ENCODE results near the gene SMAD9.
A peak's percentile ranks its signal among the peaks of the same experiment; 100 is the strongest.
"Not testable (repeated sequence)": the region's sequence is repeated elsewhere in the genome, so short reads cannot be mapped to it uniquely, and the experiment has no call there.

Gene SMAD9

DNA sequence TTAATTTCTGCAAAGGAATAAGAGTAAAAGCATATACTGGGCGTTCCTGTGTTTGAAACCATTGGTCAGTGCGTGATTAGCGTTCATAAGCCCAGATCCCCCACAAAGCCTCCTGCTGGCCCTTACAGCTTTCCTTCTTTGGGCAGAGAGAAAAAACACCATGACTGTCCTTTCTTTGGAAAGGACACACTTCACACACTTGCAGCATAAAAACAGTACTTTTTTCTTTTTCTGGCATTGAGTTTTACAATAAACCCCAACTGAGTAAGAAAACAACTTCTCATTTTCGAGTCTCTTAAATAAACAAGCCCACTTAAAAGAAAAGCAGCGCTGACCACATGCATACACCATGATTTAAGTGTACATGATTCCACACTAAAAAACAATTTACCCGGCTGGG is 35.8 kb downstream of the SMAD9 start:
- TF ChIP-seq, protein P1, sequence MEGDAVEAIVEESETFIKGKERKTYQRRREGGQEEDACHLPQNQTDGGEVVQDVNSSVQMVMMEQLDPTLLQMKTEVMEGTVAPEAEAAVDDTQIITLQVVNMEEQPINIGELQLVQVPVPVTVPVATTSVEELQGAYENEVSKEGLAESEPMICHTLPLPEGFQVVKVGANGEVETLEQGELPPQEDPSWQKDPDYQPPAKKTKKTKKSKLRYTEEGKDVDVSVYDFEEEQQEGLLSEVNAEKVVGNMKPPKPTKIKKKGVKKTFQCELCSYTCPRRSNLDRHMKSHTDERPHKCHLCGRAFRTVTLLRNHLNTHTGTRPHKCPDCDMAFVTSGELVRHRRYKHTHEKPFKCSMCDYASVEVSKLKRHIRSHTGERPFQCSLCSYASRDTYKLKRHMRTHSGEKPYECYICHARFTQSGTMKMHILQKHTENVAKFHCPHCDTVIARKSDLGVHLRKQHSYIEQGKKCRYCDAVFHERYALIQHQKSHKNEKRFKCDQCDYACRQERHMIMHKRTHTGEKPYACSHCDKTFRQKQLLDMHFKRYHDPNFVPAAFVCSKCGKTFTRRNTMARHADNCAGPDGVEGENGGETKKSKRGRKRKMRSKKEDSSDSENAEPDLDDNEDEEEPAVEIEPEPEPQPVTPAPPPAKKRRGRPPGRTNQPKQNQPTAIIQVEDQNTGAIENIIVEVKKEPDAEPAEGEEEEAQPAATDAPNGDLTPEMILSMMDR (IDR thresholded peaks at IDR 0.05; ENCODE audit: low read depth, low read length, missing control alignments) = no peak
- H3K4me3 ChIP-seq (ENCODE audit: low read depth, low read length) = no peak overlapping the region
- peak; percentile 8 for DNase-seq (ENCODE audit: low read depth)
- in situ Hi-C loops (cut with HindIII; ENCODE audit: low sequenced_read_pairs) = no loop called here

DNA sequence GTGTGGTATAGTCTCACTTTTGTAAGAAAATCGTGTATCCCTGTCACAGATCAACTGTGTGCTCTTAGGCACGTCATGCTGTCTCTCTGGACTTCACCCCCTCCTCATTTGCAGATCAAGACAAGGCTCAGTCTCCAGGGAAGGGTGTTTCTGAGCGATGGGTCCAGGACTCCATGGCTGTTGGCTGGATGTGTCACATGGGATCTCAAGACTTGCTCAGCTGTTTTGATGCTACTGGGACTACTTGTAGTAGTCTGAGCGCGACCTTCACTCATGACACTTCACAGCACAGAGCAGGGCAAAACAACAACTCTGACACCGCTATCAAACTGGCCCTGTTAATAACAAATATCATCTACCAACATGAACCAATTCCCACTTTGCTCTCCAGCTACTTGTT is 36.2 kb downstream of the SMAD9 start:
- in situ Hi-C loops (cut with HindIII; ENCODE audit: low sequenced_read_pairs) = no loop called here
- no peak for DNase-seq (ENCODE audit: low read depth)
- TF ChIP-seq, protein P1 (IDR thresholded peaks at IDR 0.05; ENCODE audit: low read depth, low read length, missing control alignments) = no peak
- no peak overlapping the region for H3K4me3 ChIP-seq (ENCODE audit: low read depth, low read length)

DNA sequence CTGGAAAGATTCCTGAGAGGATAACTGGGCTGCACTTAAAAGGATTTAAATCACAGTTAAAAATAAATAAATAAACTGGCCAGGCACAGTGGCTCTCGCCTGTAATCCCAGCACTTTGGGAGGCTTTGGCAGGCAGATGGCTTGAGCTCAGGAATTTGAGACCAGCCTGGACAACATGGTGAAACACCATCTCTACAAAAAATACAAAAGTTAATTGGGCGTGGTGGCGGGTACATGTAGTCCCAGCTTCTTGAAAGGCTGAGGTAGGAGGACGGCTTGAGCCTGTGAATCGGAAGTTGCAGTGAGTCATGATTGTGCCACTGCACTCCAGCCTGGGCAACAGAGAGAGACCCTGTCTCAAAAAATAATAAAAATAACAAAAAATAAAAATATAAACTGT is 36.6 kb downstream of the SMAD9 start:
- in situ Hi-C loops (cut with HindIII; ENCODE audit: low sequenced_read_pairs); H3K4me3 ChIP-seq (ENCODE audit: low read depth, low read length); DNase-seq (ENCODE audit: low read depth): not testable (repeated sequence)

DNA sequence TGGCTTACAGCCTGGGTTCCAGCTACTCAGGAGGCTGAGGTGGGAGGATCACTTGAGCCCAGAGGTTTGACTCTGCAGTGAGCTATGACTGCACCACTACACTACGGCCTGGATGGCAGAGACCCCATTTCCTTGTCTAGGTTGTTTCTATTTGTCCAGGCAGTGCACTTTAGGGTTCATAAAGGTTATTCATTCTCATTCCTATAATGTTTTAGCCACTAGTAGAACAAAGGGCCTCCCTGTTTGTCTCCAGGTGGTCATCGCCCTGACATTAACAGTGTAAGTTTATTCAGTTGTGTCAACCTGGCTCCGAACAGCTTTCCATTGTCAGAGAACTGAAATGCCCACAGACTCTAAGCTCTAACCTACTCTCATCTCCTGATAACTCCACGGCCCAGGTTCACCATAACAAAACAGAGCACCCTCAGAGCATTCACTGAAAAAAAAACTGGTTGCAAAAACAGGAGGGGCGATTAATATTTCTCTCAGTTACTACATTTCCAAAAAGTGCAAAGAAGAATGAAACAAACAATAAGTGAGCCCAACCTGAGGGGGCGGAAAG is 37.1 kb downstream of the SMAD9 start:
- TF ChIP-seq, protein P1 (IDR thresholded peaks at IDR 0.05; ENCODE audit: low read depth, low read length, missing control alignments) = no peak
- in situ Hi-C loops (cut with HindIII; ENCODE audit: low sequenced_read_pairs) = no loop called here
- no peak for DNase-seq (ENCODE audit: low read depth)
- no peak overlapping the region for H3K4me3 ChIP-seq (ENCODE audit: low read depth, low read length)

DNA sequence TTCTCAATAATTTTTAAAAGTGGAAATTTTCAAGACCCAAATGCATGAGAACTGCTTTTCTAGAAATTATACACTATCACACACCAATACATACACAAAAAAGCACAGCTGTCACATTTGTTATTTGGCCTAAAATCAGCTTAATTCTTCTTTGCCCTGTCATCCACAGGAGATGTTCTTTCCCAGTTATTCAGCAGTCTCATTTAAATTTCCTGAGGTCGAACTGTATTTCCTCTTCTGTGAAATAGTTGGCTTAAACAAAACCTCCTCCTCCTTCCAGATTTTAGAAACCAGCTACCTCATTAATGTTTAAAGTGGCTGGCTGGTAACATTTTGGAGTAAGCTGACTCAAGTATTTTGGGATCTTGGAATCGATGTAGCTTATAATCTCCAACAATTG is 39.1 kb downstream of the SMAD9 start:
- H3K4me3 ChIP-seq (ENCODE audit: low read depth, low read length) = no peak overlapping the region
- TF ChIP-seq, protein P1 (IDR thresholded peaks at IDR 0.05; ENCODE audit: low read depth, low read length, missing control alignments) = no peak
- in situ Hi-C loops (cut with HindIII; ENCODE audit: low sequenced_read_pairs) = no loop called here
- no peak for DNase-seq (ENCODE audit: low read depth)

DNA sequence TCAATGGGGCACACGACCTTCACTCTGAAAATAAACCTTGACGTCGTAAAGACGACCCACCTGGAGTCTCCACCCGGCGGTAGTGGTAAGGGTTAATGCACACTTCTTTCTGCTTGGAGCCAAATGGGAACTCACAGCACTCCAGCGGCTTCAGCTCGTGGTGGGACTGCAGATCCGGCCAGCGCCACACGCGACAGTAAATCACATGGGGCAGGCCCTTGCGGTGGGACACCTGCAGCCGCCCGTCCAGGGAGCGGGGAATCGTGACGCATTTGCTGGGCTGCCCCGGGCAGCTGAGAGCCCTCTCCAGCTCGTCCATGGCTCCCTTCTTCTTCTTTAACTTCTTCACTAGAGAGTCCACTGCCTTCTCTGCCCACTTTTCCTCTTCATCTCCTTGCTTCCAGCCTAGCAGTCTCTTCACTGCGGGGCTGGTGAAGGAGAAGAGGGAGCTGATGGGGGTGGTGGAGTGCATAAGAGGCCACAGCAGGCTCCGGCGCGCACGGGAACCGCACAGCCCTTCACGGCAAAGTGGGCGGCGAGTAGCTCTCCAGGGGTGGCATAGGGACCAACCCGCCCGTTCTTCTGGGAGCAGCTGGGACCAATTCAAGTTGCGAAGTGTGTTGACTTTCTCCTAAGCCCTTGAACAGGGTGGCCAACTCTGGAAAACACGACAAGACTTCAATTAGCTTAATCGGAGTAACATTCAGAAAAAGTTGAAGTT is 40.7 kb downstream of the SMAD9 start:
- H3K4me3 ChIP-seq (ENCODE audit: low read depth, low read length) = no peak overlapping the region
- no peak for DNase-seq (ENCODE audit: low read depth)
- TF ChIP-seq, protein P1 (IDR thresholded peaks at IDR 0.05; ENCODE audit: low read depth, low read length, missing control alignments) = no peak
- in situ Hi-C loops (cut with HindIII; ENCODE audit: low sequenced_read_pairs) = loop anchor here (5.0 kb wide), 1 partner anchor 38 kb away; no protein-coding TSS in a partner anchor

DNA sequence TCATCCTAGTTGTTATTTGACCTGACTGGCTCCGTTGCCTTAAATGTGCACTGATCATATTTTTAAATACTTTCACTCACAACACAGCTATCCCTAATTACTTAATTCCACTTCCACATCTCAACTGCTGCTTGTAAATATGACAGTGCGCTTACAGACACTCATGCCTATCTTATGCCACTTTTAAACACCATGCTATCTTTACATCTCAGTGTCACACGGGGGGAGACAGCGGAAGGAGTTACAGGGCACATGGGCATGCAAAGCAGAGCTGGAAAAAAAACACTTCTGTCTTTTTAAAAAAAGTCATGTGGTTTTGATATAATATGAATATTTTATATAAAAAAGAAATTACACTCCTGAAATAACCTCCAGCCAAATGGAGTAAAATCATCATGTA is 44.1 kb downstream of the SMAD9 start:
- DNase-seq (ENCODE audit: low read depth) = no peak
- H3K4me3 ChIP-seq (ENCODE audit: low read depth, low read length) = no peak overlapping the region
- in situ Hi-C loops (cut with HindIII; ENCODE audit: low sequenced_read_pairs) = loop anchor here (5.0 kb wide), 1 partner anchor 41 kb away; no protein-coding TSS in a partner anchor
- TF ChIP-seq, protein P1 (IDR thresholded peaks at IDR 0.05; ENCODE audit: low read depth, low read length, missing control alignments) = no peak

Data from astrocyte of the cerebellum (primary cell).